D341Med (cell line): ENCODE measurements around the gene POLR2A.

Experiments
- DNase-seq: peaks from one replicate; pipeline ENCODE4 v3.0.0; 2012; ENCODE audit warnings: low spot score

POLR2A gene

GRCh38 chr17:7508846-7509245, 24.7 kb downstream of the POLR2A start:
- no peak for DNase-seq

- no peak for DNase-seq
These were observed 25.8 kb downstream of the POLR2A start for GRCh38 chr17:7509937-7510336.

- DNase-seq: no peak
These were observed 26.9 kb downstream of the POLR2A start for GRCh38 chr17:7511108-7511507.

GRCh38 chr17:7512105-7512504, 27.9 kb downstream of the POLR2A start:
- DNase-seq: no peak

GRCh38 chr17:7512824-7513540, 28.8 kb downstream of the POLR2A start:
- no peak for DNase-seq

GRCh38 chr17:7513850-7514419, 29.8 kb downstream of the POLR2A start:
- DNase-seq: no peak

- no peak for DNase-seq
These were observed 31.9 kb downstream of the POLR2A start for GRCh38 chr17:7515911-7516610.

GRCh38 chr17:7523033-7523432, 38.9 kb downstream of the POLR2A start:
- no peak for DNase-seq

- no peak for DNase-seq
These were observed 44.7 kb downstream of the POLR2A start for GRCh38 chr17:7528842-7529241.

- DNase-seq: no peak
These were observed 46.1 kb downstream of the POLR2A start for GRCh38 chr17:7530023-7530900.

GRCh38 chr17:7538050-7538449, 53.9 kb downstream of the POLR2A start:
- DNase-seq: no peak

- no peak for DNase-seq
These were observed 54.9 kb downstream of the POLR2A start for GRCh38 chr17:7538891-7539545.

GRCh38 chr17:7541074-7541621, 57.0 kb downstream of the POLR2A start:
- DNase-seq: no peak

- DNase-seq: no peak
These were observed 60.7 kb downstream of the POLR2A start for GRCh38 chr17:7544911-7545310.

- DNase-seq: no peak
These were observed 64.6 kb downstream of the POLR2A start, which contains the start of gene TNFSF12 for GRCh38 chr17:7548585-7549400. TSS of gene TNFSF12 (plus strand) at chr17:7549058. CDS start at chr17:7549154, 96 bp downstream.
